ENCODE measurements around the gene CHD5. TPM values are rescaled to one million over a fixed set of nuclear protein-coding genes. Genes with fewer than 3 reads are reported as not detected.

CHD5 gene
- total and polyA plus RNA-seq, 2 of the 13 experiments (the other 11 are each of a cell fraction or from before 2014, with no cell fraction given): 0.02 to 0.21 TPM

- H2AFZ ChIP-seq (ENCODE audit: low read length): no peak overlapping the region
- H3K4me1 ChIP-seq (ENCODE audit: insufficient read depth, low read length): no peaks in the 10 kb centered on the region
- ChIA-PET CTCF (ENCODE audit: low intra/inter-chr PET ratio, low total read pairs) (no interaction called here), POLR2A (no interaction called here)
- ATAC-seq (no peak), FAIRE-seq (no peak), DNase-seq (ENCODE audit: low spot score) (no peak)
- in situ Hi-C loops (cut with HindIII; ENCODE audit: extremely low pct_ligation_motif_present, low pct_unique_long_range_greater_than_20kb) (no loop called here), intact Hi-C loops (cut with micrococcal nuclease; ENCODE audit: unreplicated experiment) (no loop called here)
- peaks cover 2 to 35% of the 10 kb centered on the region in 2 experiments; a peak in 4 of 5 replicates for H3K27me3 ChIP-seq (ENCODE audit: control insufficient read depth in 1 of 2, insufficient read depth in 2 of 2, low read length in 2 of 2)
- H3K4me3 ChIP-seq (replicated peaks in 1 of 3; ENCODE audit: insufficient read depth in 1 of 3, low read depth in 2 of 3, low read length in 3 of 3): no peak overlapping the region
- BruUV-seq (replicated peaks): no TSS peak
- H3K9ac ChIP-seq (ENCODE audit: insufficient read depth, low read depth, low read length): no peak overlapping the region
- no peaks in the 10 kb centered on the region for H3K36me3 ChIP-seq (replicated peaks in 1 of 2; ENCODE audit: control insufficient read depth in 1 of 2, insufficient read depth in 2 of 2, low read length in 2 of 2)
- H3K9me3 ChIP-seq (ENCODE audit: low read length): no peaks in the 10 kb centered on the region
- no peak overlapping the region for H3K27ac ChIP-seq (ENCODE audit: extremely low read length, insufficient read depth, low read length)
- H3K79me2 ChIP-seq (ENCODE audit: insufficient read depth, low read length): no peaks in the 10 kb centered on the region
- H3K4me2 ChIP-seq (ENCODE audit: low read depth, low read length): no peak overlapping the region
- TF ChIP-seq TRIM24 (CRISPR knock-in tag; IDR thresholded peaks at IDR 0.05): no peak
- no peak for TF ChIP-seq KAT2B (IDR thresholded peaks at IDR 0.05; ENCODE audit: borderline replicate concordance, low read depth, low read length)
- no peak for TF ChIP-seq SMAD3 (CRISPR knock-in tag; IDR thresholded peaks at IDR 0.05)
- TF ChIP-seq NFKBIZ (CRISPR knock-in tag; IDR thresholded peaks at IDR 0.05): no peak
- TF ChIP-seq ZBTB38 (CRISPR knock-in tag; IDR thresholded peaks at IDR 0.05): no peak
- no peak for TF ChIP-seq ZBTB7A (CRISPR knock-in tag; IDR thresholded peaks at IDR 0.05)
- no peak for TF ChIP-seq MTERF4 (CRISPR knock-in tag; IDR thresholded peaks at IDR 0.05)
- TF ChIP-seq ZNF333 (CRISPR knock-in tag; IDR thresholded peaks at IDR 0.05; ENCODE audit: borderline replicate concordance): no peak
- no peak for TF ChIP-seq GMEB2 (CRISPR knock-in tag; IDR thresholded peaks at IDR 0.05; ENCODE audit: low read depth)
- TF ChIP-seq ZNF496 (CRISPR knock-in tag; IDR thresholded peaks at IDR 0.05; ENCODE audit: insufficient replicate concordance): no peak
- TF ChIP-seq ZNF816 (CRISPR knock-in tag; IDR thresholded peaks at IDR 0.05; ENCODE audit: borderline replicate concordance): no peak
- no peak for TF ChIP-seq CEBPG (CRISPR knock-in tag; IDR thresholded peaks at IDR 0.05)
- no peak for TF ChIP-seq ZNF772 (CRISPR knock-in tag; IDR thresholded peaks at IDR 0.05)
- no peak for TF ChIP-seq ZNF143 (CRISPR knock-in tag; IDR thresholded peaks at IDR 0.05)
- TF ChIP-seq KDM6A (CRISPR knock-in tag; IDR thresholded peaks at IDR 0.05; ENCODE audit: low read depth): no peak
- TF ChIP-seq ZNF562 (CRISPR knock-in tag; IDR thresholded peaks at IDR 0.05; ENCODE audit: borderline replicate concordance): no peak
- no peak for TF ChIP-seq NFRKB (IDR thresholded peaks at IDR 0.05)
- no peaks in the 10 kb centered on the region for H4K20me1 ChIP-seq (ENCODE audit: insufficient read depth, low read length)
Observed at GRCh38 chr1:6117624-6118023, 62.5 kb downstream of the CHD5 start.

Measured in HepG2 (cell line).